ENCODE results near the gene PI4K2A.

The PI4K2A gene

DNA sequence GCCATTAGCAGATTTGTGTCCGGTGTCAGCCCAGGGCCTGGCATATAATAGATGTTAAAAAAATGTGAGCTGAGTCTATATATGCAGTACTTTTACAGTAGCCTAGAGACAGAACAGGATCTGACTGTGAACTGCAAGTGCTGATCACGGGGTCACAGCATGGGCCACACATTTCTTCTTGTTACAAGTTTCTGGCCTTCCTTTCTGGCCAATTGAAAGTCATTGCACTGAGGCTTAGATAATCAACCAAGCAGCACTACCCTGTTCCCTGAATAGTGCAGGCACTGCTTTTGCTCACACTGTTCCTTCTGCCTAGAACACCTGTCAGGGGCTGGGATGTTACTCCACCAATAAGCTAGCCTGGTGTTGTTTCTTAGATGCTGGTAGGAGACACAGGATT lies 67.7 kb downstream of the PI4K2A start:
- DNase-seq: no peak

DNA sequence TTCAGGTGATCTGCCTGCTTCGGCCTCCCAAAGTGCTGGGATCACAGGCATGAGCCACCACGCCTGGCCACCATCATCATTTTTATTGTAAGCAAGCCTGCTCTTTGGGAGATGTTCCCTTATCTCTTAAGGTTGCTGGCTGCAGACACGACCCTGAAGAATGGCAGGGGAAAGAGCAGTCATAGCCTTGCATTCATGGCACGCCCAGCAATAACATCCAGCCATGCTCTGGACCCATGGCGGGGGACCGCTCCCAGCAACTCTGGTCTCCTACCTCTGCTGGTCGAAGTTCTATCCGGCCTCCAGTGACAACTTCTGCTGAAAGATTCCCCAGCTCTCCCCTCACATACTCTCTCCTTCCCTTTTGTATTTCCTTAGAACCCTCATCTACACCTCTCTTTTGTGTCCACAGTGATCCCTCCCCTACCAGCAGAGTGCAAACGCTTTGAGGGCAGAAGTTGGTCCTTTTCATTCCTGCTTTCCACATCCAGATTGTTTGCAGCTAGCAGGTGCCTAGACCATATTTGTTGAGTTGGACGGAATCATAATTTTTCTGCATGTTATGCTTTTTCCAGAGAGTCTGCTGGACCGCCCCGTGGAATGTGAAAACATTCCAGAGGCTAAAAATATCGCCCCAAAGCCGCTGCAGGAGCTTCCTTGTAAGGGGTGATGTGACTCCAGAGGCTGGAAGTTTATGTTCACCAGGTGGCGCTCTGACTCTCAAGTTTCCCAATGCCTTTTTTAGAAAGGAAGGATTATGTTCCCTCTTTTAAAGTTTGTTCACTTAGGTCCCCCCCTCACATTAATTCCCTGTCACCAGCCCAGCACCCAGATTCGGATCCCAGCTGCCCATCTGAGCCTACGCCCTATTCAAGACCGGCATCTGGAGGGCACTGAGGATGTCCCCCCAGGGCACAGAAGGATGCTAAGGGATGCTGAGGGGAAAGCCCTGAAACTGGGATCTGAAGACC lies 68.8 kb downstream of the PI4K2A start:
- DNase-seq: peak; percentile 57 to 61

DNA sequence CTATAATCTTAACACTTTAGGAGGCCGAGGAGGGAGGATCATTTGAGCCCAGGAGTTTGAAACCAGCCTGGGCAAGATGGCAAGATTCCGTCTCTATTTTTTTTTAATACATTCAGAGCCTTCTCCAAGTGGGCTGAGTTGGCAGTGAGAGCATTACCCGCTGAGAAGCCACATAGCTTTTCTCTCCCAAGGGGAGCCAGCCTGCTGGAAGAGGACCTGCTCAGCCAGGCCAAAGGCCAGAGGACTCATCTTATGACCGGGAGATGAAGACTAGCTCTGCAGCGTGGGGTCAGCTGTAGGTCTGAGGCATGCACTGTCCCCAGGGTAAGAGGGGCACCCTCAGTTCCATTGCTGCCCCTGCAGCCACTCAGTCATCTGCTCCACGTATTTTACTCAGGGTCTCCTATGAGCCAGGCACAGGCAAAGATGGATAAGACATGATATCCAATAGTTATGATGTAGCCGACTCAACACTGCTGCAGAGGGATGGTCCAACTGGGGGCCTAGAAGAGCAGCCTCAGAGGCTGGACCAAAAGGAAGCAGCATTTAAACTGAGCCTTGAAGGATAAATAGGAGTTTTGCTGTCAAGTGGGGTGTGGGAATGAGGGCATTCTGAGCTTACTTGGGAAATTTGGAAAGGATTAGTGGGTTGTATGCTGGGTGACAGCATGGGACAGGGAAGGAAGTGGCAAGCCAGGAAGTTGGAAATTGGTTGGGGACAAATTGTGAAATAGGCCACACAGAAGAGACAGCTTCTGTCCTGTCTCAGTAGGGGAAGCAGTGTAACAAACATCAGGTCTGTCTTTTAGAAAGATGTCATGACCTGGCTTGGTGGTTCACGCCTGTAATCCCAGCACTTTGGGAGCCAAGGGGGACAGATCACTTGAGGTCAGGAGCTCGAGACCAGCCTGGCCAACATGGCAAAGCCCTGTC lies 71.4 kb downstream of the PI4K2A start:
- DNase-seq: no peak

GRCh38 chr10:97713339-97713825 lies 72.9 kb downstream of the PI4K2A start, which contains the start of gene MARVELD1:
Gene MARVELD1 (plus strand): TSS chr10:97713730. CDS start chr10:97713877, 147 bp downstream.
- peak in 1 of 2 donors; percentile 35 for DNase-seq

DNA sequence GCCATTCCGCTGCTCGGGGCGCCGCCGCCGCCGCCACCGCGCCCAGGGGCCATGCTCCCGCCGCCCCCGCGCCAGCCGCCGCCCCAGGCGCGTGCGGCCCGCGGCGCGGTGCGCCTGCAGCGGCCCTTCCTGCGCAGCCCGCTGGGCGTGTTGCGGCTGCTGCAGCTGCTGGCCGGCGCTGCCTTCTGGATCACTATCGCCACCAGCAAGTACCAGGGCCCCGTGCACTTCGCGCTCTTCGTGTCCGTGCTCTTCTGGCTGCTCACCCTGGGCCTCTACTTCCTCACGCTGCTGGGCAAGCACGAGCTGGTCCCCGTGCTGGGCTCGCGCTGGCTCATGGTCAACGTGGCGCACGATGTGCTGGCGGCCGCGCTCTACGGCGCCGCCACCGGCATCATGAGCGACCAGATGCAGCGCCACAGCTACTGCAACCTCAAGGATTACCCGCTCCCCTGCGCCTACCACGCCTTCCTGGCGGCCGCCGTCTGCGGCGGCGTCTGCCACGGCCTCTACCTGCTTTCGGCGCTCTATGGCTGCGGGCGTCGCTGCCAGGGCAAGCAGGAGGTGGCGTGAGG lies 73.4 kb downstream of the PI4K2A start:
- DNase-seq: peak; percentile 57 to 60

DNA sequence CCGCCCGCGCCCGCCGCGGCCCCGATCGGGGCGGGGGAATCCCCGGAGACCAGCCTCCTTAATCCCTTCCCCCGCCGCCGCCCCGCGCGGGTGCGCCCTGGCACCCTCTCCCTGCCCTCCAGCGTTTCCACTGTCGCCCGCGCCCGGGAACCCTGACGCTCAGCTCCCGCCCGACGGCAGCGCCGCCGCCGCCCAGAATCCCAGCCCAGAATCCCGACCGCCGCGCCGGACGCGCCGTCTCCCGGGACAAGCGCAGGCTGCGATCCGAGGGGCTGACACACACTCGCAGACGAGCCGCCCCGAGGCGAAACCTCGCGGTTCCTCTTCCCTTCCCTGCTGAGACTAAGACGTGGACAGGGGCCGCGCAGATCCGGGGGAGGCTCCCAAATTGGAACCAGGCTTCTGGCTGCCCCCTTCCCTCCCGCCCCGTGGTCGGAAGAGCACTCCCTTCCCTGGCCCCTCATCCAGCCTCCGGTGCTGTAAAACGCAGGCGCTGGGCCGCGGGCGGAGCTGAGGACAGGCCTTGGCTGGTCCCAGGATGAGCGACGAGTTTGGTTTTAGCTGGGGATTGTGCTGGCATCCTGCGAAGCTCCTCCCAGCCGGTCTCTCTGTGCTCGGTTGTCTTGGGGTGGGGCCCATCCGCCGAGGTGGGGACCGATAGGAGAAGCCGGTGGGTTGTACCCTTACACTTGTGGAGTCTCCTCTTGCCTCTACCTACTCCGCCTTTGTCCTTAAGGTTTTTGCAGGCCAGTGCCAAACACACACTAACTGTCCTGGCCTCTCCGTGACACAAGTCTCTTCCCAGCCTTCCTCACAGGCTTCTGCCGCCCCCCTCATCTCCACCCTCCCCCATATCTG lies 74.2 kb downstream of the PI4K2A start:
- peak in 1 of 2 donors; percentile 34 for DNase-seq

- DNase-seq: no peak
Measured at GRCh38 chr10:97715259-97715874, 74.9 kb downstream of the PI4K2A start.

DNA sequence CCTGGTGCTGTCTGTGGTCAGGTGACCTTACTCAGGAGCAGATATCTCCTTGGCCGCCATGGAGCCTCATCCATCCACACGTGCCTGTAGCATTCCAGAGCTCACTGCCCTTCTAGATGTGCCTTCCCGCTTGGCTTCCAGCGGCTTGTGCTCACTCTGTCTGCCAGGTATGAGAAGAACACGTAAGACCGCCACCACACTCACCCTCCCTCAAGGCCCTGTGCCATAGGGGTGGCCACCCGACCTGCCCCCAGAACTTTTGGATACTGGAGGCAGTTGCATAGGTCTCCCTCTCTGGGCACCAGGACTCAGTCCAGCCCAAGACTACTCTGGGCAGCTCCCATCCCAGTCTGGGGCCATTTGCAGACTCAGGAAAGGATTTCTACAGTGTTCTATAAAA lies 77.2 kb downstream of the PI4K2A start:
- DNase-seq: no peak

DNA sequence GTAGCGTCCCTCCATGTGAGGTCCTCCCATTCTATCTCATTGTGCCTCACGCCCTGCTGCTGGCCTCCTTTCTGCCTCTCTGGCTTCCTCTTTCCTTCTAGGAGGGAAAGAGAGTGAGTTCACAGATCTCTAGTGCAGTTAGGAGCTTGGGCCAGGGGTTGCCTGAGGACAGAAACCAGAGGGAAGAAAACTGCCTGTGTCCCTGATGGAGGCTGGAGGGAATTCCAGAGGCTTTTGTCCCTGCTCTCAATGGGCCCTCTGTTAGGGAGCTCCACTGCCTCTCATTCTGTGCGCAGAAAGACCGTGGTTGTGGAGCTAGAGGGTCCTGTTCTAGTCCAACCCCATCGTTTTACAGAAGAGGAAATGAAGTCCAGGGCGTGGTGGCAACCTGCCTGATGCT lies 77.7 kb downstream of the PI4K2A start:
- no peak for DNase-seq

DNA sequence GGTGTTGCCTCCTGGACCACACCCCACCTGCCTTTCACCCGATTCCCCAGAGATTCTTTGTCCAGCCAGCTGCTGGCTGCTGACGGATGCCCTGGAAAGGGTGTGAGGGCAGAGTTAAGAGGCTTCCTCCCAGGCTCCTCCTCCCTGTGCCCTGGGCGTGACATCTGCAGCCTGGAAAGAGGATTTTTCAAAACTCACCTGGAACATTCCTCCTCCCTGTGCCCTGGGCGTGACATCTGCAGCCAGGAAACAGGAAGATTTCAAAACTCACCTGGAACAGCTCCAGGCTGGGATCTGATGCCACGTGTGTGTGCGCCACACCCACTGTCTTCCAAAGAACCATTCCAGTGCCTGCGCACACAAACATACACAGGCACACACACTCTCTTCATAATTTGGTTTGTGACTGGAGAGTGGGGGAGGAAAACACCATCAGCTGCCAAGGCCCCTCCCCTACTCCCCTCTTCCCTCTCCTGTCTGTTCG lies 78.2 kb downstream of the PI4K2A start:
- DNase-seq: no peak

DNA sequence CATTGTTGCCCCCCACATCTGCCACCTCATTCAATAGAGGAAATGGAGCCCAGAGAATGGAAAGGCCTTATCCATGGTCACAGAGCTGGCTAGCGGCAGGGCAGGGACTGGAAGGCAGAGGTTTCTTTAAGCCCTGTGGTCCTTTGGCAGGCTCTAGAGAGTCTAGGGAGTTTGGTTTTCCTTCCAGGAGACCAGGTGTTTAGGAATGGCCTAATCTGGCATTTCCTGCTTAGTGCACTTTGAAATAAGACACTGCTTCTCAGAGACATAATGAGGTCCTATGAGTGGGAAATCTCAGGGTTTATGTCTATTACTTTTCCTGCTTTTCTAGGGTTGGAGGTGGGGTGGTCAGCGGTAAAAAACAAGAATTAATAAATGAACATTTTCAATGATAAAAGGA lies 79.1 kb downstream of the PI4K2A start:
- DNase-seq: no peak

GRCh38 chr10:97721871-97722780 lies 81.7 kb downstream of the PI4K2A start:
- no peak for DNase-seq

DNA sequence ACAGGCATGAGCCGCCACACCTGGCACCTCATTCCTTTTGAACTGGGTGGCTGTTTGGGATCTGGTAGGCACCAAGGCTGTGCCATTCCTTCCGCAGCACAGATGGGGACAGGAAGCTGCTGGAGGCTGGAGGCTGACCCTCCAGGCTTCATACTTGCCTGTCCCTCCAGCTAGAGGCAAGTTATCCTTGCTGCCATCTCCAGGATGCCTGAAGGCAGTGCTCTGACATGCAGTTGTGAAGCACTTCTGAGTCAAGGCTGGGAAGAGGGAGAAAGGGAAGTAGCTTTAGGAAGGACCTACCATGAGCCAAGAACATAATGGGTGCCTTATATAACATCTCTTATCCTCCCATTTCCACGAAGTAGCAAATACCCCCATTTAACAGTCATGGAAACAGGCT lies 82.5 kb downstream of the PI4K2A start:
- no peak for DNase-seq

DNA sequence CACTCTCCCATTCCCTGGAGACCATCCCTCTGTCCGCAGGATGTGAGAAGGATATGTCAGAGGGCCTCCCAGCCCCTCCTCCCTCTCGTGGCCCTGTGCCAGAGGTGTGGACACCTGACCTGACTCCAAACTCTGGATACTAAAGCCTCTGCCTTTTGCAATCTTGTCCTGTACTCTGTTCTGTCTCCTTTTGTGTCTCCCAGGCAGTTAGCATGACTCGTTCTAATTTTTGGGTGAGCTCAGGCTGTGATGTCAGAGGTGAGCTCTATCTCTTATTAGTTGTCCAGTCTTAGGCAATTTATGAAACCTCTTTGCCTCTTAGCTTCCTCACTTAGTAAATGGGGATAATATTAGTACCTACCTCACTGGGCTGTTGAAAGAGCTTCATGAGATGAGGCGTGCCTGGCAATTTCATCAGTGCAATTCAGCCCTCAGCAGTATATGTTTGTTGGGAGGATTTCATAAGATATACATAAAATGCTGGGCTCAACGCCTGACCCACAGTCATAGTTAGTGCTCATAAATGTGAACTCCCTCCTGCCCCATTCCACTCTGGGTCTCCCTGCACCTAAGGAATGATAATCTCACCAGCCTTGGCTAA lies 84.0 kb downstream of the PI4K2A start:
- DNase-seq: no peak

All from stimulated activated CD4-positive, alpha-beta T cell treated with anti-CD3 and anti-CD28 coated beads, Interleukin-2, amount 100 ng/mL, for 24 hours (primary cell).